GM10248 (cell line): ENCODE results near the gene LRRFIP1.

ENCODE experiments used
- CTCF ChIA-PET: fragments of 300-600 bp; sonication (Branson Sonifier 250); formaldehyde crosslinking; extraction: SDS; loops from one replicate; lab custom pipeline; 2021; ENCODE audit warnings: antibody characterized with exemption; lab: Yijun Ruan, JAX
- POLR2A ChIA-PET: fragments of 350-650 bp; sonication (Branson Sonifier 250); formaldehyde crosslinking; extraction: SDS; loops from one replicate; lab custom pipeline; 2020; ENCODE audit warnings: antibody characterized with exemption; lab: Yijun Ruan, JAX
- DNase-seq: peaks from one replicate; pipeline ENCODE4 v3.0.0; 2012; ENCODE audit errors: extremely low spot score
- CTCF ChIP-seq: IDR thresholded peaks from 2 replicates; pipeline ENCODE4 v1.5.1; 2012; ENCODE audit warnings: mild to moderate bottlenecking, low read depth; ENCODE audit errors: extremely low read depth, missing control alignments, control extremely low read depth

LRRFIP1 gene

GRCh38 chr2:237752761-237753165 is 125.4 kb downstream of the LRRFIP1 start:
- POLR2A ChIA-PET: no interaction called here
- peak; percentile 85 for DNase-seq
- TF ChIP-seq CTCF: no peak
- CTCF ChIA-PET: interaction anchor here (1.0 to 5.4 kb wide), 5 partner anchors 8 to 80 kb away, joined by 3 to 49 read pairs (median 5); no protein-coding TSS in a partner anchor

GRCh38 chr2:237754182-237754581 is 126.8 kb downstream of the LRRFIP1 start:
- no peak for TF ChIP-seq CTCF
- ChIA-PET POLR2A (no interaction called here), CTCF (interaction anchor here (0.9 to 5.4 kb wide), 7 partner anchors 10 to 157 kb away, joined by 3 to 49 read pairs (median 3); no protein-coding TSS in a partner anchor)
- no peak for DNase-seq

GRCh38 chr2:237754626-237755248 is 127.3 kb downstream of the LRRFIP1 start:
- DNase-seq: no peak
- POLR2A ChIA-PET: no interaction called here
- TF ChIP-seq CTCF: no peak
- CTCF ChIA-PET: interaction anchor here (1.0 to 5.4 kb wide), 4 partner anchors 10 to 35 kb away, joined by 3 to 49 read pairs (median 3); no protein-coding TSS in a partner anchor

- CTCF ChIA-PET: interaction anchor here (1.4 to 1.7 kb wide), 3 partner anchors 13 to 17 kb away, joined by 4 to 5 read pairs (median 4); no protein-coding TSS in a partner anchor
Observed at GRCh38 chr2:237757616-237758015, 130.2 kb downstream of the LRRFIP1 start.

GRCh38 chr2:237758185-237758584 is 130.8 kb downstream of the LRRFIP1 start:
- POLR2A ChIA-PET: no interaction called here
- DNase-seq: no peak
- CTCF ChIA-PET: interaction anchor here (1.4 to 1.7 kb wide), 2 partner anchors 13 to 16 kb away, joined by 4 to 5 read pairs; no protein-coding TSS in a partner anchor
- TF ChIP-seq CTCF: no peak

More at GRCh38 chr2:237757616-237758015, 130.2 kb downstream of the LRRFIP1 start:
- POLR2A ChIA-PET: no interaction called here
- TF ChIP-seq CTCF: no peak
- no peak for DNase-seq

- no peak for DNase-seq
- no peak for TF ChIP-seq CTCF
- ChIA-PET POLR2A (no interaction called here), CTCF (interaction anchor here (1.7 kb wide), 1 partner anchor 15 kb away, joined by 4 read pairs; no protein-coding TSS in a partner anchor)
Observed at GRCh38 chr2:237759176-237759575, 131.8 kb downstream of the LRRFIP1 start.
